Measurements from ENCODE around the gene MSI2. TPM values are rescaled to one million over a fixed set of nuclear protein-coding genes. Genes with fewer than 3 reads are reported as not detected.

The MSI2 gene
- total RNA-seq, 1 donor from 2014 or later, result 54.9 TPM

GRCh38 chr17:57543230-57543629, 286.9 kb downstream of the MSI2 start:
- no peak for DNase-seq

- DNase-seq, result no peak
Observed at GRCh38 chr17:57544401-57544800, 288.1 kb downstream of the MSI2 start.

- no peak for DNase-seq
Observed at GRCh38 chr17:57544834-57545463, 288.6 kb downstream of the MSI2 start.

GRCh38 chr17:57545731-57546342, 289.5 kb downstream of the MSI2 start:
- DNase-seq, result no peak

GRCh38 chr17:57548421-57549410, 292.4 kb downstream of the MSI2 start:
- no peak for DNase-seq

GRCh38 chr17:57549468-57549867, 293.1 kb downstream of the MSI2 start:
- no peak for DNase-seq

GRCh38 chr17:57550016-57550415, 293.7 kb downstream of the MSI2 start:
- no peak for DNase-seq

GRCh38 chr17:57550668-57551315, 294.5 kb downstream of the MSI2 start:
- DNase-seq, result no peak

- DNase-seq, result no peak
Observed at GRCh38 chr17:57551321-57552079, 295.2 kb downstream of the MSI2 start.

GRCh38 chr17:57552114-57552624, 295.8 kb downstream of the MSI2 start:
- DNase-seq, result peak; percentile 58

- DNase-seq, result no peak
Observed at GRCh38 chr17:57553526-57553925, 297.2 kb downstream of the MSI2 start.

GRCh38 chr17:57553991-57554825, 297.9 kb downstream of the MSI2 start:
- peak; percentile 85 for DNase-seq

GRCh38 chr17:57554826-57555635, 298.7 kb downstream of the MSI2 start:
- DNase-seq, result no peak

- no peak for DNase-seq
Observed at GRCh38 chr17:57555636-57556175, 299.4 kb downstream of the MSI2 start.

GRCh38 chr17:57556320-57556719, 300.0 kb downstream of the MSI2 start:
- DNase-seq, result no peak

GRCh38 chr17:57556977-57557376, 300.7 kb downstream of the MSI2 start:
- no peak for DNase-seq

GRCh38 chr17:57557416-57557815, 301.1 kb downstream of the MSI2 start:
- DNase-seq, result no peak

- peak; percentile 74 for DNase-seq
Observed at GRCh38 chr17:57557834-57558681, 301.7 kb downstream of the MSI2 start.
